HCT116 (cell line): ENCODE results near the gene CCL18. TPM values are rescaled to one million over a fixed set of nuclear protein-coding genes. Genes with fewer than 3 reads are reported as not detected.

Experiments
- ATAC-seq: fragments of 200-7000 bp; cut with Tn5 transposase; 2 replicates; pipeline ENCODE4 v1.9.1; 2020; ENCODE audit warnings: mild to moderate bottlenecking, moderate library complexity
- BruUV-seq: library from RNA; stranded (reverse); fragments of 400-500 nt; replicated peaks from 2 replicates; lab custom pipeline; 2021; lab: Mats Ljungman, UMichigan
- CTCF ChIA-PET: fragments of 300-600 bp; sonication (Branson Sonifier 250); formaldehyde crosslinking; loops from one replicate; lab custom pipeline; 2021; ENCODE audit warnings: antibody characterized with exemption; lab: Charles Lee
- POLR2A ChIA-PET: fragments of 300-600, 350-600 bp; sonication (Branson Sonifier 250); formaldehyde crosslinking; loops from one replicate; lab custom pipeline; 2021; ENCODE audit warnings: antibody characterized with exemption; lab: Charles Lee
- RAD21 ChIA-PET, 2 experiments: fragments of 300-600 bp; sonication (Branson Sonifier 250); formaldehyde crosslinking; loops; one replicate each; lab custom pipeline; 2023; ENCODE audit warnings: low total read pairs in 2 of 2; ENCODE audit not compliant: uncharacterized antibody in 2 of 2, unreplicated experiment in 2 of 2, low non-redundant PET in 1 of 2; lab: Charles Lee
- DNase-seq: peaks from one replicate; pipeline ENCODE4 v3.0.0-alpha.2; 2010; ENCODE audit warnings: low read depth, low spot score
- H2AFZ ChIP-seq: fragments of 200-600 bp; shearing (Covaris generic), sonication (generic); 2 replicates; pipeline ENCODE4 v1.6.1; 2017; ENCODE audit warnings: low read depth, mixed run types, mixed read lengths, antibody characterized with exemption, low read length; ENCODE audit not compliant: poor library complexity, severe bottlenecking
- H3K27ac ChIP-seq: 2 replicates; pipeline ENCODE4 v1.5.1; 2012; ENCODE audit warnings: low read depth, low read length
- H3K27me3 ChIP-seq: fragments of 200-600 bp; sonication (generic); 2 replicates; pipeline ENCODE4 v1.6.1; 2016; ENCODE audit warnings: mixed run types, low read length, mixed read lengths; ENCODE audit not compliant: insufficient read depth
- H3K36me3 ChIP-seq, 2 experiments: fragments of 200-500 bp in 1 of 2; fragments of 200-600 bp in 1 of 2; sonication (Bioruptor generic) in 1 of 2; sonication (generic) in 1 of 2; 2 replicates each; pipeline versions ENCODE4 v1.5.1 to v1.6.1; 2014 to 2016; ENCODE audit warnings: low read length in 2 of 2, inconsistent platforms in 1 of 2, mixed read lengths in 1 of 2, mixed run types in 1 of 2; ENCODE audit not compliant: insufficient read depth in 2 of 2, control insufficient read depth in 1 of 2
- H3K4me1 ChIP-seq, 2 experiments: fragments of 200-600 bp in 1 of 2; sonication (generic) in 1 of 2; 2 replicates each; pipeline versions ENCODE4 v1.5.1 to v1.6.1; 2012 to 2017; ENCODE audit warnings: low read length in 2 of 2, inconsistent platforms in 1 of 2, mild to moderate bottlenecking in 1 of 2, mixed read lengths in 1 of 2, mixed run types in 1 of 2, moderate library complexity in 1 of 2; ENCODE audit not compliant: insufficient read depth in 2 of 2, control insufficient read depth in 1 of 2
- H3K4me2 ChIP-seq: fragments of 200-600 bp; sonication (generic); 2 replicates; pipeline ENCODE4 v1.6.1; 2017; ENCODE audit warnings: mixed run types, low read length, mixed read lengths
- H3K4me3 ChIP-seq, 2 experiments: fragments of 200-600 bp in 1 of 2; sonication (generic) in 1 of 2; replicated peaks in 1 of 2; 2 replicates each; pipeline ENCODE4 v1.5.1; 2011 to 2016; ENCODE audit warnings: low read length in 2 of 2, control low read depth in 1 of 2, low read depth in 1 of 2, mild to moderate bottlenecking in 1 of 2, mixed read lengths in 1 of 2, mixed run types in 1 of 2
- H3K79me2 ChIP-seq: fragments of 200-600 bp; sonication (generic); 2 replicates; pipeline ENCODE4 v1.6.1; 2017; ENCODE audit warnings: mild to moderate bottlenecking, mixed run types, low read length, moderate library complexity, mixed read lengths; ENCODE audit not compliant: insufficient read depth
- H3K9ac ChIP-seq: fragments of 200-600 bp; sonication (generic); 2 replicates; pipeline ENCODE4 v1.6.1; 2016; ENCODE audit warnings: low read length, mixed read lengths
- H3K9me2 ChIP-seq: fragments of 200-600 bp; sonication (generic), shearing (Covaris generic); 2 replicates; pipeline ENCODE4 v1.6.1; 2017; ENCODE audit warnings: mixed run types, mild to moderate bottlenecking, moderate library complexity; ENCODE audit not compliant: insufficient read depth
- H3K9me3 ChIP-seq, 2 experiments: fragments of 200-500 bp in 1 of 2; fragments of 200-600 bp in 1 of 2; sonication (Bioruptor generic) in 1 of 2; sonication (generic) in 1 of 2; 2 replicates each; pipeline ENCODE4 v1.6.1; 2014 to 2017; ENCODE audit warnings: low read length in 2 of 2, mixed read lengths in 2 of 2, inconsistent platforms in 1 of 2, low read depth in 1 of 2, mild to moderate bottlenecking in 1 of 2, mixed run types in 1 of 2, moderate library complexity in 1 of 2; ENCODE audit not compliant: control insufficient read depth in 1 of 2, insufficient read depth in 1 of 2
- H4K20me1 ChIP-seq: fragments of 200-600 bp; sonication (generic), shearing (Covaris generic); 2 replicates; pipeline ENCODE4 v1.6.1; 2017; ENCODE audit warnings: mixed run types, mild to moderate bottlenecking, moderate library complexity; ENCODE audit not compliant: insufficient read depth
- CBX3 ChIP-seq: IDR thresholded peaks from 2 replicates; pipeline ENCODE4 v1.6.1; 2012; ENCODE audit warnings: low read depth
- CEBPB ChIP-seq: IDR thresholded peaks from 2 replicates; pipeline ENCODE4 v1.6.1; 2012; ENCODE audit warnings: low read depth
- EZH2phosphoT487 ChIP-seq: fragments of 200-600 bp; IDR thresholded peaks from 2 replicates; pipeline ENCODE4 v1.6.1; 2018; ENCODE audit warnings: antibody characterized with exemption, borderline replicate concordance
- FOSL1 ChIP-seq: IDR thresholded peaks from 2 replicates; pipeline ENCODE4 v1.6.1; 2012; ENCODE audit warnings: low read depth
- JUND ChIP-seq: IDR thresholded peaks from 2 replicates; pipeline ENCODE4 v1.6.1; 2012
- POLR2A ChIP-seq: IDR thresholded peaks from 2 replicates; pipeline ENCODE4 v1.7.0; 2011; ENCODE audit warnings: borderline replicate concordance; ENCODE audit not compliant: insufficient read depth, insufficient read length; ENCODE audit errors: extremely low read depth
- POLR2AphosphoS5 ChIP-seq: IDR thresholded peaks from 2 replicates; pipeline ENCODE4 v1.6.1; 2011; ENCODE audit warnings: mild to moderate bottlenecking, low read depth, low read length, moderate library complexity
- RAD21 ChIP-seq: IDR thresholded peaks from 2 replicates; pipeline ENCODE4 v1.6.1; 2012; ENCODE audit warnings: low read depth, mild to moderate bottlenecking
- SIN3A ChIP-seq: IDR thresholded peaks from 2 replicates; pipeline ENCODE4 v1.6.1; 2012; ENCODE audit warnings: low read depth
- SRF ChIP-seq: IDR thresholded peaks from 2 replicates; pipeline ENCODE4 v1.6.1; 2012; ENCODE audit warnings: low read depth
- YY1 ChIP-seq: IDR thresholded peaks from 2 replicates; pipeline ENCODE4 v1.6.1; 2011; ENCODE audit warnings: low read length, low read depth, moderate library complexity, mild to moderate bottlenecking; ENCODE audit not compliant: insufficient replicate concordance; ENCODE audit errors: extremely low read depth
- ZFX ChIP-seq: fragments of 450-650 bp; IDR thresholded peaks from 2 replicates; pipeline ENCODE4 v1.6.1; 2017
- ZNF274 ChIP-seq: fragments of 200-500 bp; sonication (Bioruptor generic); IDR thresholded peaks from 2 replicates; pipeline ENCODE4 v1.6.1; 2014; ENCODE audit warnings: mild to moderate bottlenecking, low read depth, low read length, inconsistent platforms
- intact Hi-C: fragments of 100-400 bp; cut with micrococcal nuclease; formaldehyde crosslinking; loops from 2 replicates; pipeline ENCODE4 v1.10.0; 2022
- total RNA-seq: library from RNA; stranded (reverse); gene quantifications from one replicate; pipeline ENCODE4 v1.2.1, GENCODE V29; 2021; ENCODE audit not compliant: unreplicated experiment
- TF ChIP-seq, protein P1 (sequence below), 3 experiments: fragments of 200-600 bp in 1 of 3; sonication (generic) in 1 of 3; IDR thresholded peaks in 2 of 3; conservative IDR thresholded peaks in 1 of 3; 2 replicates each; pipeline ENCODE4 v1.5.1; 2012 to 2017; ENCODE audit warnings: low read depth in 2 of 3, low read length in 2 of 3, antibody characterized with exemption in 1 of 3, borderline replicate concordance in 1 of 3, control low read depth in 1 of 3, mild to moderate bottlenecking in 1 of 3, mixed read lengths in 1 of 3, mixed run types in 1 of 3, moderate library complexity in 1 of 3; ENCODE audit not compliant: insufficient read depth in 1 of 3

CCL18 gene
- total RNA-seq, 1 experiment from 2014 or later: not detected

DNA sequence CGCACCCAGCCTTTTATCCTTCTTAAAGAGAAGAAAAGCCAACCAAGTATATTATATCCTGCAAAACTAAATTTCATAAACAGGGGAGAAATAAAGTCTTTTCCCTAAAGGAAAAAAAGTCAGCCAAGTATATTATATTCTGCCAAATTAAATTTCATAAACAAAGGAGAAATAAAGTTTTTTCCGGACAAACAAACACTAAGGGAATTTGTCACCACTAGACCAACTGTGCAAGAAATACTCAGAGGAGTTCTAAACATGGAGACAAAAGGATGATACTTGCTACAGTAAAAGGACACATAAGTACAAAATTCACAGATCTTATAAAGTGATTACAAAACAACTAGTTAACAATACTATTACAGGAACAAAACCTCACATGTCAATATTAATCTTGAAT, 14.4 kb upstream of the CCL18 start:
- Histone ChIP-seq H3K27me3 (no peaks in the 10 kb centered on the region), H3K4me2 (no peak overlapping the region), H4K20me1 (no peaks in the 10 kb centered on the region), H3K36me3 (no peaks in the 10 kb centered on the region), H3K27ac (no peak overlapping the region), H3K79me2 (no peaks in the 10 kb centered on the region), H3K9ac (no peak overlapping the region), H2AFZ (no peak overlapping the region), H3K9me2 (no peaks in the 10 kb centered on the region), H3K4me1 (no peaks in the 10 kb centered on the region), H3K9me3 (no peaks in the 10 kb centered on the region), H3K4me3 (no peak overlapping the region)
- no peak for ATAC-seq
- no peak for DNase-seq
- no TSS peak for BruUV-seq
- POLR2A ChIA-PET: no interaction called here
- CTCF ChIA-PET: no interaction called here
- intact Hi-C loops: no loop called here
- RAD21 ChIA-PET: no interaction called here
- TF ChIP-seq JUND: no peak
- no peak for TF ChIP-seq POLR2AphosphoS5
- TF ChIP-seq YY1: no peak
- TF ChIP-seq, protein P1, sequence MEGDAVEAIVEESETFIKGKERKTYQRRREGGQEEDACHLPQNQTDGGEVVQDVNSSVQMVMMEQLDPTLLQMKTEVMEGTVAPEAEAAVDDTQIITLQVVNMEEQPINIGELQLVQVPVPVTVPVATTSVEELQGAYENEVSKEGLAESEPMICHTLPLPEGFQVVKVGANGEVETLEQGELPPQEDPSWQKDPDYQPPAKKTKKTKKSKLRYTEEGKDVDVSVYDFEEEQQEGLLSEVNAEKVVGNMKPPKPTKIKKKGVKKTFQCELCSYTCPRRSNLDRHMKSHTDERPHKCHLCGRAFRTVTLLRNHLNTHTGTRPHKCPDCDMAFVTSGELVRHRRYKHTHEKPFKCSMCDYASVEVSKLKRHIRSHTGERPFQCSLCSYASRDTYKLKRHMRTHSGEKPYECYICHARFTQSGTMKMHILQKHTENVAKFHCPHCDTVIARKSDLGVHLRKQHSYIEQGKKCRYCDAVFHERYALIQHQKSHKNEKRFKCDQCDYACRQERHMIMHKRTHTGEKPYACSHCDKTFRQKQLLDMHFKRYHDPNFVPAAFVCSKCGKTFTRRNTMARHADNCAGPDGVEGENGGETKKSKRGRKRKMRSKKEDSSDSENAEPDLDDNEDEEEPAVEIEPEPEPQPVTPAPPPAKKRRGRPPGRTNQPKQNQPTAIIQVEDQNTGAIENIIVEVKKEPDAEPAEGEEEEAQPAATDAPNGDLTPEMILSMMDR (IDR thresholded peaks at IDR 0.05 in 2 of 3, conservative IDR thresholded peaks at IDR 0.05 in 1 of 3; ENCODE audit: borderline replicate concordance in 1 of 3, insufficient read depth in 1 of 3, low read depth in 2 of 3, low read length in 2 of 3): no peak
- no peak for TF ChIP-seq ZNF274
- TF ChIP-seq SRF: no peak
- no peak for TF ChIP-seq CBX3
- no peak for TF ChIP-seq SIN3A
- no peak for TF ChIP-seq RAD21
- TF ChIP-seq ZFX: no peak
- TF ChIP-seq EZH2phosphoT487: no peak
- no peak for TF ChIP-seq POLR2A
- no peak for TF ChIP-seq FOSL1
- no peak for TF ChIP-seq CEBPB
